GM12878 (cell line): ENCODE results near the gene ERCC3.

Experiments
- CTCF ChIP-seq, 3 experiments: IDR thresholded peaks in 2 of 3; conservative IDR thresholded peaks in 1 of 3; 2 replicates each; pipeline ENCODE4 v1.5.1; 2011; ENCODE audit warnings: low read depth in 3 of 3, low read length in 3 of 3, mild to moderate bottlenecking in 3 of 3, control low read depth in 2 of 3, moderate library complexity in 2 of 3, inconsistent platforms in 1 of 3, mixed read lengths in 1 of 3; ENCODE audit not compliant: control insufficient read depth in 2 of 3, insufficient read depth in 1 of 3; ENCODE audit errors: extremely low read depth in 1 of 3
- EP300 ChIP-seq, 2 experiments: fragments of 150-350 bp in 1 of 2; IDR thresholded peaks; 2 replicates each; pipeline ENCODE4 v1.6.1; 2011 to 2012; ENCODE audit warnings: low read depth in 2 of 2, low read length in 2 of 2, borderline replicate concordance in 1 of 2, improper control_type of control experiment in 1 of 2, inconsistent platforms in 1 of 2; ENCODE audit not compliant: control insufficient read depth in 1 of 2
- JUNB ChIP-seq: IDR thresholded peaks from 2 replicates; pipeline ENCODE4 v1.6.1; 2016; ENCODE audit warnings: antibody characterized with exemption, mild to moderate bottlenecking
- KLF5 ChIP-seq: fragments of 450-650 bp; IDR thresholded peaks from 2 replicates; pipeline ENCODE4 v1.6.1; 2014; ENCODE audit warnings: mild to moderate bottlenecking; ENCODE audit not compliant: partially characterized antibody
- MTA3 ChIP-seq: IDR thresholded peaks from 2 replicates; pipeline ENCODE4 v1.6.1; 2012; ENCODE audit warnings: low read length, inconsistent platforms, borderline replicate concordance
- NBN ChIP-seq: fragments of 450-650 bp; IDR thresholded peaks from 2 replicates; pipeline ENCODE4 v1.6.1; 2016
- POLR2A ChIP-seq: IDR thresholded peaks from 2 replicates; pipeline ENCODE4 v1.6.1; 2011; ENCODE audit warnings: low read depth, mild to moderate bottlenecking, low read length
- RAD21 ChIP-seq: IDR thresholded peaks from 2 replicates; pipeline ENCODE4 v1.6.1; 2011; ENCODE audit warnings: mild to moderate bottlenecking, low read depth, low read length, moderate library complexity; ENCODE audit not compliant: insufficient read depth
- RBBP5 ChIP-seq: fragments of 200-600 bp; sonication (generic); conservative IDR thresholded peaks from 2 replicates; pipeline ENCODE4 v1.6.1; 2016
- REST ChIP-seq: IDR thresholded peaks from 2 replicates; pipeline ENCODE4 v1.6.1; 2012; ENCODE audit warnings: mild to moderate bottlenecking, low read depth, low read length
- TCF12 ChIP-seq: IDR thresholded peaks from 2 replicates; pipeline ENCODE4 v1.6.1; 2011; ENCODE audit warnings: low read depth, mild to moderate bottlenecking, low read length
- TCF3 ChIP-seq: IDR thresholded peaks from 2 replicates; pipeline ENCODE4 v1.6.1; 2012; ENCODE audit warnings: low read depth, mild to moderate bottlenecking, low read length, borderline replicate concordance; ENCODE audit not compliant: insufficient read depth
- ZNF24 ChIP-seq: fragments of 450-650 bp; IDR thresholded peaks from 2 replicates; pipeline ENCODE4 v1.6.1; 2017; ENCODE audit warnings: antibody characterized with exemption, mild to moderate bottlenecking

GRCh38 chr2:127229555-127229954, 64.4 kb downstream of the ERCC3 start:
- TF ChIP-seq MTA3 = no peak
- no peak for TF ChIP-seq TCF3
- no peak for TF ChIP-seq REST
- no peak for TF ChIP-seq CTCF (IDR thresholded peaks at IDR 0.05 in 2 of 3, conservative IDR thresholded peaks at IDR 0.05 in 1 of 3; ENCODE audit: control insufficient read depth in 2 of 3, extremely low read depth in 1 of 3, insufficient read depth in 1 of 3, low read depth in 3 of 3, low read length in 3 of 3)
- no peak for TF ChIP-seq NBN
- TF ChIP-seq EP300 (IDR thresholded peaks at IDR 0.05; ENCODE audit: borderline replicate concordance in 1 of 2, control insufficient read depth in 1 of 2, low read depth in 2 of 2, low read length in 2 of 2) = no peak
- TF ChIP-seq RAD21 = no peak
- no peak for TF ChIP-seq TCF12
- no peak for TF ChIP-seq JUNB
- TF ChIP-seq POLR2A = no peak
- TF ChIP-seq RBBP5 = no peak
- no peak for TF ChIP-seq ZNF24
- TF ChIP-seq KLF5 = no peak
